Measurements from ENCODE around the gene NOP56. TPM values are rescaled to one million over a fixed set of nuclear protein-coding genes. Genes with fewer than 3 reads are reported as not detected.

The NOP56 gene
- total and polyA plus RNA-seq, 9 of the 15 experiments (the other 6 are each of a cell fraction or from before 2014, with no cell fraction given) = 295 to 697 (median 439) TPM

DNA sequence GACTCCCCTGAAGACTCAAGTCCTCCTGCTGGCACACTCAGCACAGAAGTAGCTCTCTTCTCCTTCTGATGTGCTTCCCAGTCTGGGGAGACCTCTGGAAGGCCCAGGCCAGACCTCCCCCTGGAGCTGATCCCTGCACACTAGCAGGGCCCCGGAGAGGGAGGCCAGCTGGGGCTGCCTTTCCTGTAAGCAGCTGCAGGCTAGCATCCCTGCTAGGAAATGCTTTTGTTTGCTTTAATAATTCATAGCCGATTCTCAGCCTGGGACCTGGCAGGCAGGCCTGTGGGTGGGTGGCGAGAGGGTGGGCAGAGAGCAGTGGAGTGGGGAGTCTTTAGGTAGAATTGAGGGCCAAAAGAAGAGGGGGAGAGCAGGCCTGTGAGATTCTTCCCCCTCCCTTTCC is 45.3 kb downstream of the NOP56 start:
- no peaks in the 10 kb centered on the region for H3K79me2 ChIP-seq (ENCODE audit: control insufficient read depth, insufficient read depth, low read length)
- no peaks in the 10 kb centered on the region for H3K36me3 ChIP-seq (ENCODE audit: control insufficient read depth, insufficient read depth, low read length)
- H2AFZ ChIP-seq (ENCODE audit: low read depth, low read length) = no peak overlapping the region
- H3K27ac ChIP-seq (ENCODE audit: extremely low read depth, low read depth, low read length) = no peak overlapping the region
- ChIA-PET CTCF (ENCODE audit: low intra/inter-chr PET ratio) (no interaction called here), POLR2A (no interaction called here)
- DNase-seq (ENCODE audit: extremely low read depth in 1 of 4, low spot score in 3 of 4) = no peak
- H3K27me3 ChIP-seq (ENCODE audit: control insufficient read depth in 2 of 2, insufficient read depth in 2 of 2, low read length in 2 of 2) = peaks cover 6 to 66% of the 10 kb centered on the region in 2 experiments; a peak in 4 of 5 replicates
- FAIRE-seq = no peak
- no peaks in the 10 kb centered on the region; the same call in 1 of the 2 replicates for H4K20me1 ChIP-seq (replicated peaks; ENCODE audit: control insufficient read depth, insufficient read depth, low read length)
- no peak for ATAC-seq
- intact Hi-C loops (cut with micrococcal nuclease) = no loop called here
- TF ChIP-seq THAP12 (CRISPR knock-in tag; IDR thresholded peaks at IDR 0.05) (no peak), SOX6 (IDR thresholded peaks at IDR 0.05) (no peak), NCOA4 (IDR thresholded peaks at IDR 0.05; ENCODE audit: partially characterized antibody) (no peak)
- TF ChIP-seq, protein P1, sequence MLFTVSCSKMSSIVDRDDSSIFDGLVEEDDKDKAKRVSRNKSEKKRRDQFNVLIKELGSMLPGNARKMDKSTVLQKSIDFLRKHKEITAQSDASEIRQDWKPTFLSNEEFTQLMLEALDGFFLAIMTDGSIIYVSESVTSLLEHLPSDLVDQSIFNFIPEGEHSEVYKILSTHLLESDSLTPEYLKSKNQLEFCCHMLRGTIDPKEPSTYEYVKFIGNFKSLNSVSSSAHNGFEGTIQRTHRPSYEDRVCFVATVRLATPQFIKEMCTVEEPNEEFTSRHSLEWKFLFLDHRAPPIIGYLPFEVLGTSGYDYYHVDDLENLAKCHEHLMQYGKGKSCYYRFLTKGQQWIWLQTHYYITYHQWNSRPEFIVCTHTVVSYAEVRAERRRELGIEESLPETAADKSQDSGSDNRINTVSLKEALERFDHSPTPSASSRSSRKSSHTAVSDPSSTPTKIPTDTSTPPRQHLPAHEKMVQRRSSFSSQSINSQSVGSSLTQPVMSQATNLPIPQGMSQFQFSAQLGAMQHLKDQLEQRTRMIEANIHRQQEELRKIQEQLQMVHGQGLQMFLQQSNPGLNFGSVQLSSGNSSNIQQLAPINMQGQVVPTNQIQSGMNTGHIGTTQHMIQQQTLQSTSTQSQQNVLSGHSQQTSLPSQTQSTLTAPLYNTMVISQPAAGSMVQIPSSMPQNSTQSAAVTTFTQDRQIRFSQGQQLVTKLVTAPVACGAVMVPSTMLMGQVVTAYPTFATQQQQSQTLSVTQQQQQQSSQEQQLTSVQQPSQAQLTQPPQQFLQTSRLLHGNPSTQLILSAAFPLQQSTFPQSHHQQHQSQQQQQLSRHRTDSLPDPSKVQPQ (CRISPR knock-in tag; IDR thresholded peaks at IDR 0.05; ENCODE audit: borderline replicate concordance) = no peak
- BruUV-seq (replicated peaks) = no TSS peak
- H3K4me3 ChIP-seq = no peak overlapping the region
- WGBS (ENCODE audit: insufficient coverage, low coverage, missing lambda C conversion rate) = 0% methylated on average over 3 of the region's 3 CpGs
- no peaks in the 10 kb centered on the region for H3K9me3 ChIP-seq (replicated peaks; ENCODE audit: control insufficient read depth, insufficient read depth, low read depth, low read length)
- no peak overlapping the region for H3K4me2 ChIP-seq (ENCODE audit: insufficient read depth, low read length)
- peaks cover 0 to 13% of the 10 kb centered on the region in 2 experiments; a peak in 2 of 5 replicates for H3K4me1 ChIP-seq (replicated peaks in 1 of 2; ENCODE audit: control insufficient read depth in 2 of 2, insufficient read depth in 2 of 2, low read length in 2 of 2)
- H3K9me1 ChIP-seq (ENCODE audit: control insufficient read depth, insufficient read depth, low read length) = no peaks in the 10 kb centered on the region
- in situ Hi-C loops (cut with MboI) = no loop called here
- H3K9ac ChIP-seq (ENCODE audit: insufficient read depth in 1 of 2, low read depth in 2 of 2, low read length in 2 of 2) = no peak overlapping the region

All from K562 (cell line).